WTC11 (cell line): ENCODE measurements around the gene FAM174B. TPM values are rescaled to one million over a fixed set of nuclear protein-coding genes. Genes with fewer than 3 reads are reported as not detected.

Experiments
- ATAC-seq: fragments of 200-7000 bp; cut with Tn5 transposase; 2 replicates; pipeline ENCODE4 v1.10.0; 2021; ENCODE audit warnings: mild to moderate bottlenecking, moderate library complexity
- Bru-seq: library from RNA; stranded (reverse); fragments of 400-500 nt; gene quantifications from one replicate; lab custom pipeline; 2021; lab: Mats Ljungman, UMichigan
- CTCF ChIA-PET: fragments of 300-600 bp; sonication (Branson Sonifier 250); formaldehyde crosslinking; loops from one replicate; lab custom pipeline; 2021; ENCODE audit warnings: antibody characterized with exemption; lab: Charles Lee
- POLR2A ChIA-PET: fragments of 350-600 bp; sonication (Branson Sonifier 250); formaldehyde crosslinking; loops from one replicate; lab custom pipeline; 2021; ENCODE audit warnings: antibody characterized with exemption; lab: Charles Lee
- DNase-seq: peaks from one replicate; pipeline ENCODE4 v3.0.0; 2021; ENCODE audit warnings: low spot score
- H3K27ac Mint-ChIP-seq: 2 replicates; pipeline ENCODE4 v1.8.0; 2021; ENCODE audit warnings: mixed read lengths
- H3K27me3 Mint-ChIP-seq: 2 replicates; pipeline ENCODE4 v1.8.0; 2021; ENCODE audit warnings: low read depth, mild to moderate bottlenecking, moderate library complexity, mixed read lengths
- H3K36me3 Mint-ChIP-seq: 2 replicates; pipeline ENCODE4 v1.8.0; 2021; ENCODE audit warnings: mixed read lengths
- H3K4me1 Mint-ChIP-seq: 2 replicates; pipeline ENCODE4 v1.8.0; 2022; ENCODE audit warnings: mixed read lengths
- H3K4me3 Mint-ChIP-seq: 2 replicates; pipeline ENCODE4 v1.8.0; 2021; ENCODE audit warnings: mild to moderate bottlenecking, moderate library complexity, mixed read lengths
- H3K9me3 Mint-ChIP-seq: 2 replicates; pipeline ENCODE4 v1.8.0; 2021; ENCODE audit warnings: mixed read lengths
- CDX4 ChIP-seq: fragments of 250-450 bp; sonication (Bioruptor Pico); IDR thresholded peaks from 2 replicates; pipeline ENCODE4 v1.9.0; 2021; ENCODE audit warnings: moderate library complexity, mild to moderate bottlenecking, inconsistent platforms, borderline replicate concordance
- ERG ChIP-seq: fragments of 250-450 bp; sonication (Bioruptor Pico); IDR thresholded peaks from 2 replicates; pipeline ENCODE4 v1.8.0; 2021; ENCODE audit warnings: mild to moderate bottlenecking
- ETV6 ChIP-seq: sonication (generic); formaldehyde crosslinking; IDR thresholded peaks from 2 replicates; pipeline ENCODE4 v1.8.1; 2022; ENCODE audit warnings: mild to moderate bottlenecking, missing genetic modification reagents
- FOXK1 ChIP-seq: sonication (generic); formaldehyde crosslinking; IDR thresholded peaks from 2 replicates; pipeline ENCODE4 v1.8.0; 2022; ENCODE audit warnings: mild to moderate bottlenecking, moderate library complexity, missing genetic modification reagents
- GABPB1 ChIP-seq: sonication (generic); formaldehyde crosslinking; IDR thresholded peaks from 2 replicates; pipeline ENCODE4 v1.8.1; 2023; ENCODE audit warnings: mild to moderate bottlenecking, missing genetic modification reagents
- JUN ChIP-seq: sonication (generic); formaldehyde crosslinking; IDR thresholded peaks from 2 replicates; pipeline ENCODE4 v1.8.0; 2023; ENCODE audit warnings: mild to moderate bottlenecking, missing genetic modification reagents
- KAT7 ChIP-seq: sonication (generic); formaldehyde crosslinking; IDR thresholded peaks from 2 replicates; pipeline ENCODE4 v1.8.1; 2023; ENCODE audit warnings: missing genetic modification reagents, mild to moderate bottlenecking, borderline replicate concordance
- MXD4 ChIP-seq: fragments of 250-450 bp; sonication (Bioruptor Pico); IDR thresholded peaks from 2 replicates; pipeline ENCODE4 v1.8.0; 2021; ENCODE audit warnings: mild to moderate bottlenecking, moderate library complexity, borderline replicate concordance
- NR2C2 ChIP-seq: sonication (generic); formaldehyde crosslinking; IDR thresholded peaks from 2 replicates; pipeline ENCODE4 v1.8.0; 2022; ENCODE audit warnings: mild to moderate bottlenecking, missing genetic modification reagents
- RORB ChIP-seq: fragments of 250-450 bp; sonication (Bioruptor Pico); IDR thresholded peaks from 2 replicates; pipeline ENCODE4 v1.9.0; 2021; ENCODE audit warnings: mild to moderate bottlenecking
- SMAD4 ChIP-seq: sonication (generic); formaldehyde crosslinking; IDR thresholded peaks from 2 replicates; pipeline ENCODE4 v1.8.0; 2022; ENCODE audit warnings: mild to moderate bottlenecking, missing genetic modification reagents
- TEAD4 ChIP-seq: sonication (generic); formaldehyde crosslinking; IDR thresholded peaks from 2 replicates; pipeline ENCODE4 v1.8.0; 2022; ENCODE audit warnings: mild to moderate bottlenecking, missing genetic modification reagents
- TP53 ChIP-seq: sonication (generic); formaldehyde crosslinking; IDR thresholded peaks from 2 replicates; pipeline ENCODE4 v1.8.1; 2023; ENCODE audit warnings: mild to moderate bottlenecking, missing genetic modification reagents
- ZNF232 ChIP-seq: sonication (generic); formaldehyde crosslinking; IDR thresholded peaks from 2 replicates; pipeline ENCODE4 v1.8.0; 2022; ENCODE audit warnings: mild to moderate bottlenecking, missing genetic modification reagents
- ZNF263 ChIP-seq: sonication (generic); formaldehyde crosslinking; IDR thresholded peaks from 2 replicates; pipeline ENCODE4 v1.8.1; 2022; ENCODE audit warnings: low read depth, mild to moderate bottlenecking, moderate library complexity, missing genetic modification reagents
- ZNF416 ChIP-seq: fragments of 250-450 bp; sonication (Bioruptor Pico); IDR thresholded peaks from 2 replicates; pipeline ENCODE4 v1.9.0; 2021; ENCODE audit warnings: mild to moderate bottlenecking, inconsistent platforms
- ZNF671 ChIP-seq: fragments of 250-450 bp; sonication (Bioruptor Pico); IDR thresholded peaks from 2 replicates; pipeline ENCODE4 v1.8.0; 2021; ENCODE audit warnings: mild to moderate bottlenecking
- long read RNA-seq, 3 experiments: library from RNA in 1 of 3; library from capped mRNA in 1 of 3; library from polyadenylated mRNA in 1 of 3; unstranded in 2 of 3; stranded (forward) in 1 of 3; transcript quantifications; one replicate each; pipeline ENCODE4 v2.0.0, GENCODE V29; 2021
- total RNA-seq: library from RNA; stranded (reverse); gene quantifications from 3 replicates; pipeline ENCODE4 v1.2.3, GENCODE V29; 2021
- TF ChIP-seq, protein P1 (sequence below): sonication (generic); formaldehyde crosslinking; IDR thresholded peaks from 2 replicates; pipeline ENCODE4 v1.8.1; 2022; ENCODE audit warnings: missing genetic modification reagents, borderline replicate concordance
- TF ChIP-seq, protein P2 (sequence below): sonication (generic); formaldehyde crosslinking; IDR thresholded peaks from 2 replicates; pipeline ENCODE4 v1.8.1; 2023; ENCODE audit warnings: mild to moderate bottlenecking, missing genetic modification reagents, borderline replicate concordance
- TF ChIP-seq, protein P3 (sequence below): fragments of 250-450 bp; sonication (Bioruptor Pico); conservative IDR thresholded peaks from 2 replicates; pipeline ENCODE4 v1.9.0; 2021; ENCODE audit warnings: mild to moderate bottlenecking
- TF ChIP-seq, protein P4 (sequence below): sonication (generic); formaldehyde crosslinking; IDR thresholded peaks from 2 replicates; pipeline ENCODE4 v1.8.0; 2022; ENCODE audit warnings: mild to moderate bottlenecking, missing genetic modification reagents
- TF ChIP-seq, protein P5 (sequence below): sonication (generic); formaldehyde crosslinking; IDR thresholded peaks from 2 replicates; pipeline ENCODE4 v1.8.1; 2023; ENCODE audit warnings: mild to moderate bottlenecking, missing genetic modification reagents, moderate library complexity

Gene FAM174B
- 19.0 to 22.1 TPM (median 21.8 TPM) in 3 replicates for total RNA-seq
- percentile 60 among the genes with signal in this experiment for Bru-seq, nascent RNA
- long read RNA-seq, experiment 1, transcript FAM174B-201 (3 exons, 2,792 nt): major isoform, 84 of 100 reads
- long read RNA-seq, experiment 1, partial matches to known transcripts: 3 of 100 reads
- long read RNA-seq, experiment 1, other reads (novel, unspliced or antisense): 11 of 100 reads
- long read RNA-seq, experiment 2, transcript FAM174B-201 (3 exons, 2,792 nt): major isoform, 10 of 18 reads
- long read RNA-seq, experiment 2, partial matches to known transcripts: 0 of 18 reads
- long read RNA-seq, experiment 2, other reads (novel, unspliced or antisense): 7 of 18 reads
- long read RNA-seq, experiment 3, partial matches to known transcripts: 0 of 4 reads
- long read RNA-seq, experiment 3, other reads (novel, unspliced or antisense): 2 of 4 reads

- Mint-ChIP-seq H3K9me3 (peaks cover 13% of the 10 kb centered on the region), H3K4me3 (peak within 1 kb of the TSS; percentile 76), H3K27ac (peak within 1 kb of the TSS; percentile 27; the same call in 1 of the 2 replicates), H3K4me1 (peaks cover 41% of the 10 kb centered on the region), H3K27me3 (peaks cover 24% of the 10 kb centered on the region), H3K36me3 (peaks cover 22% of the 10 kb centered on the region)
- ChIA-PET POLR2A (interaction anchor here (2.9 kb wide), 1 partner anchor 12 kb away, joined by 9 read pairs; no protein-coding TSS in a partner anchor), CTCF (interaction anchor here (1.0 to 2.0 kb wide), 4 partner anchors 10 to 264 kb away, joined by 3 to 6 read pairs (median 4); no protein-coding TSS in a partner anchor)
- ATAC-seq: peak; percentile 84
- DNase-seq: peak; percentile 71
- no peak; the same call in 1 of the 2 replicates for TF ChIP-seq ZNF232 (CRISPR knock-in tag)
- TF ChIP-seq CDX4 (CRISPR knock-in tag): no peak
- TF ChIP-seq, protein P1, sequence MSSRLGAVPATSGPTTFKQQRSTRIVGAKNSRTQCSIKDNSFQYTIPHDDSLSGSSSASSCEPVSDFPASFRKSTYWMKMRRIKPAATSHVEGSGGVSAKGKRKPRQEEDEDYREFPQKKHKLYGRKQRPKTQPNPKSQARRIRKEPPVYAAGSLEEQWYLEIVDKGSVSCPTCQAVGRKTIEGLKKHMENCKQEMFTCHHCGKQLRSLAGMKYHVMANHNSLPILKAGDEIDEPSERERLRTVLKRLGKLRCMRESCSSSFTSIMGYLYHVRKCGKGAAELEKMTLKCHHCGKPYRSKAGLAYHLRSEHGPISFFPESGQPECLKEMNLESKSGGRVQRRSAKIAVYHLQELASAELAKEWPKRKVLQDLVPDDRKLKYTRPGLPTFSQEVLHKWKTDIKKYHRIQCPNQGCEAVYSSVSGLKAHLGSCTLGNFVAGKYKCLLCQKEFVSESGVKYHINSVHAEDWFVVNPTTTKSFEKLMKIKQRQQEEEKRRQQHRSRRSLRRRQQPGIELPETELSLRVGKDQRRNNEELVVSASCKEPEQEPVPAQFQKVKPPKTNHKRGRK: 0 out of 2 replicates have a peak, but pooled peaks have one; percentile 57
- peak; percentile 68; the same call in 1 of the 2 replicates for TF ChIP-seq SMAD4 (CRISPR knock-in tag)
- no peak for TF ChIP-seq TEAD4 (CRISPR knock-in tag)
- TF ChIP-seq JUN (CRISPR knock-in tag): peak; percentile 88; the same call in 1 of the 2 replicates
- TF ChIP-seq, protein P2, sequence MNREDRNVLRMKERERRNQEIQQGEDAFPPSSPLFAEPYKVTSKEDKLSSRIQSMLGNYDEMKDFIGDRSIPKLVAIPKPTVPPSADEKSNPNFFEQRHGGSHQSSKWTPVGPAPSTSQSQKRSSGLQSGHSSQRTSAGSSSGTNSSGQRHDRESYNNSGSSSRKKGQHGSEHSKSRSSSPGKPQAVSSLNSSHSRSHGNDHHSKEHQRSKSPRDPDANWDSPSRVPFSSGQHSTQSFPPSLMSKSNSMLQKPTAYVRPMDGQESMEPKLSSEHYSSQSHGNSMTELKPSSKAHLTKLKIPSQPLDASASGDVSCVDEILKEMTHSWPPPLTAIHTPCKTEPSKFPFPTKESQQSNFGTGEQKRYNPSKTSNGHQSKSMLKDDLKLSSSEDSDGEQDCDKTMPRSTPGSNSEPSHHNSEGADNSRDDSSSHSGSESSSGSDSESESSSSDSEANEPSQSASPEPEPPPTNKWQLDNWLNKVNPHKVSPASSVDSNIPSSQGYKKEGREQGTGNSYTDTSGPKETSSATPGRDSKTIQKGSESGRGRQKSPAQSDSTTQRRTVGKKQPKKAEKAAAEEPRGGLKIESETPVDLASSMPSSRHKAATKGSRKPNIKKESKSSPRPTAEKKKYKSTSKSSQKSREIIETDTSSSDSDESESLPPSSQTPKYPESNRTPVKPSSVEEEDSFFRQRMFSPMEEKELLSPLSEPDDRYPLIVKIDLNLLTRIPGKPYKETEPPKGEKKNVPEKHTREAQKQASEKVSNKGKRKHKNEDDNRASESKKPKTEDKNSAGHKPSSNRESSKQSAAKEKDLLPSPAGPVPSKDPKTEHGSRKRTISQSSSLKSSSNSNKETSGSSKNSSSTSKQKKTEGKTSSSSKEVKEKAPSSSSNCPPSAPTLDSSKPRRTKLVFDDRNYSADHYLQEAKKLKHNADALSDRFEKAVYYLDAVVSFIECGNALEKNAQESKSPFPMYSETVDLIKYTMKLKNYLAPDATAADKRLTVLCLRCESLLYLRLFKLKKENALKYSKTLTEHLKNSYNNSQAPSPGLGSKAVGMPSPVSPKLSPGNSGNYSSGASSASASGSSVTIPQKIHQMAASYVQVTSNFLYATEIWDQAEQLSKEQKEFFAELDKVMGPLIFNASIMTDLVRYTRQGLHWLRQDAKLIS: peak; percentile 89; the same call in 1 of the 2 replicates
- TF ChIP-seq ZNF671 (CRISPR knock-in tag): no peak
- TF ChIP-seq TP53: peak; percentile 85
- no peak for TF ChIP-seq GABPB1 (CRISPR knock-in tag)
- no peak for TF ChIP-seq RORB (CRISPR knock-in tag)
- TF ChIP-seq, protein P3, sequence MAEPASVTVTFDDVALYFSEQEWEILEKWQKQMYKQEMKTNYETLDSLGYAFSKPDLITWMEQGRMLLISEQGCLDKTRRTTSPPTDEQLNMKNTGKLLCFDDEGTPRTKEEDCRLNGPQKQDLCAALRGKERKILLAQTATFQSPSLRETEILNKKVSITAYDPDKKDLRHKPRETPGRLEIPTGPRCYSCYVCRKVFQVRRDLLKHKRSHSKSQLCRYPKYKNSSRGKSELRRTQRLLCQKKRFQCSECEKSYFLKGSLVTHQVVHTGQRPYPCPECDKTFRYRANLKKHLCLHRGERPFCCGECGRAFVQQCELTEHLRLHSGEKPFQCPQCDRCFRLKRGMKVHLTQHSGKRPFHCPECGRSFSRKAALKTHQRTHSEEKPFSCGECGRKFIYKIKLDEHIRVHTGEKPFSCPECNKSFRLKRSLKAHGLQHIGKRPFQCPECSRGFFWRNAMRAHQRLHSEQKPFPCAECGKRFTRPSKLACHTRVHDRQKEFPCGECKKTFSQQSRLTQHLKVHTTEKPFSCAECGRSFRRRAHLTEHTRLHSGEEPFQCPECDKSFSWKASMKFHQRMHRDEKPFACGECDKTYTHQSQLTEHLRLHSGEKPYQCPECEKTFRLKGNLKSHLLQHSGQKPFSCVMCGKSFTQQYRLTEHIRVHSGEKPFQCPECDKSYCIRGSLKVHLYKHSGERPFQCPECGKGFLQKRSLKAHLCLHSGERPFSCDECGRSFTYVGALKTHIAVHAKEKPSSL (CRISPR knock-in tag): no peak
- TF ChIP-seq ZNF263: 0 out of 2 replicates have a peak, but pooled peaks have one; percentile 21
- TF ChIP-seq ZNF416 (CRISPR knock-in tag): no peak
- TF ChIP-seq KAT7 (CRISPR knock-in tag): no peak; the same call in 1 of the 2 replicates
- TF ChIP-seq, protein P4, sequence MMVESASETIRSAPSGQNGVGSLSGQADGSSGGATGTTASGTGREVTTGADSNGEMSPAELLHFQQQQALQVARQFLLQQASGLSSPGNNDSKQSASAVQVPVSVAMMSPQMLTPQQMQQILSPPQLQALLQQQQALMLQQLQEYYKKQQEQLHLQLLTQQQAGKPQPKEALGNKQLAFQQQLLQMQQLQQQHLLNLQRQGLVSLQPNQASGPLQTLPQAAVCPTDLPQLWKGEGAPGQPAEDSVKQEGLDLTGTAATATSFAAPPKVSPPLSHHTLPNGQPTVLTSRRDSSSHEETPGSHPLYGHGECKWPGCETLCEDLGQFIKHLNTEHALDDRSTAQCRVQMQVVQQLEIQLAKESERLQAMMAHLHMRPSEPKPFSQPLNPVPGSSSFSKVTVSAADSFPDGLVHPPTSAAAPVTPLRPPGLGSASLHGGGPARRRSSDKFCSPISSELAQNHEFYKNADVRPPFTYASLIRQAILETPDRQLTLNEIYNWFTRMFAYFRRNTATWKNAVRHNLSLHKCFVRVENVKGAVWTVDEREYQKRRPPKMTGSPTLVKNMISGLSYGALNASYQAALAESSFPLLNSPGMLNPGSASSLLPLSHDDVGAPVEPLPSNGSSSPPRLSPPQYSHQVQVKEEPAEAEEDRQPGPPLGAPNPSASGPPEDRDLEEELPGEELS: peak; percentile 69; the same call in 1 of the 2 replicates
- TF ChIP-seq, protein P5, sequence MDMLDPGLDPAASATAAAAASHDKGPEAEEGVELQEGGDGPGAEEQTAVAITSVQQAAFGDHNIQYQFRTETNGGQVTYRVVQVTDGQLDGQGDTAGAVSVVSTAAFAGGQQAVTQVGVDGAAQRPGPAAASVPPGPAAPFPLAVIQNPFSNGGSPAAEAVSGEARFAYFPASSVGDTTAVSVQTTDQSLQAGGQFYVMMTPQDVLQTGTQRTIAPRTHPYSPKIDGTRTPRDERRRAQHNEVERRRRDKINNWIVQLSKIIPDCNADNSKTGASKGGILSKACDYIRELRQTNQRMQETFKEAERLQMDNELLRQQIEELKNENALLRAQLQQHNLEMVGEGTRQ (CRISPR knock-in tag): peak; percentile 71
- TF ChIP-seq FOXK1: peak; percentile 85
- peak; percentile 94 for TF ChIP-seq ETV6
- no peak for TF ChIP-seq ERG
- TF ChIP-seq MXD4 (CRISPR knock-in tag): no peak
- no peak; the same call in 1 of the 2 replicates for TF ChIP-seq NR2C2 (CRISPR knock-in tag)
Measured at GRCh38 chr15:92655178-92655995, at the start of gene FAM174B. Gene FAM174B, minus strand, starts transcription at chr15:92655775.
